ENCODE results near the gene PCDHA11.
A peak's percentile ranks its signal among the peaks of the same experiment; 100 is the strongest.
"Not testable (repeated sequence)": the region's sequence is repeated elsewhere in the genome, so short reads cannot be mapped to it uniquely, and the experiment has no call there.

The PCDHA11 gene, protein sequence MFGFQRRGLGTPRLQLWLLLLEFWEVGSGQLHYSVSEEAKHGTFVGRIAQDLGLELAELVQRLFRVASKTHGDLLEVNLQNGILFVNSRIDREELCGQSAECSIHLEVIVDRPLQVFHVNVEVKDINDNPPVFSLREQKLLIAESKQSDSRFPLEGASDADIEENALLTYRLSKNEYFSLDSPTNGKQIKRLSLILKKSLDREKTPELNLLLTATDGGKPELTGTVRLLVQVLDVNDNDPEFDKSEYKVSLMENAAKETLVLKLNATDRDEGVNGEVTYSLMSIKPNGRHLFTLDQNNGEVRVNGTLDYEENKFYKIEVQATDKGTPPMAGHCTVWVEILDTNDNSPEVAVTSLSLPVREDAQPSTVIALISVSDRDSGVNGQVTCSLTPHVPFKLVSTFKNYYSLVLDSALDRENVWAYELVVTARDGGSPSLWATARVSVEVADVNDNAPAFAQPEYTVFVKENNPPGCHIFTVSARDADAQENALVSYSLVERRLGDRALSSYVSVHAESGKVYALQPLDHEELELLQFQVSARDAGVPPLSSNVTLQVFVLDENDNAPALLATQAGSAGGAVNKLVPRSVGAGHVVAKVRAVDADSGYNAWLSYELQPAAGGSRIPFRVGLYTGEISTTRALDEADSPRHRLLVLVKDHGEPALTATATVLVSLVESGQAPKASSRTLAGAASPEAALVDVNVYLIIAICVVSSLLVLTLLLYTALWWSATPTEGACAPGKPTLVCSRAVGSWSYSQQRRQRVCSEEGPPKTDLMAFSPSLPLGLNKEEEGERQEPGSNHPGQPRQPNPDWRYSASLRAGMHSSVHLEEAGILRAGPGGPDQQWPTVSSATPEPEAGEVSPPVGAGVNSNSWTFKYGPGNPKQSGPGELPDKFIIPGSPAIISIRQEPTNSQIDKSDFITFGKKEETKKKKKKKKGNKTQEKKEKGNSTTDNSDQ

DNA sequence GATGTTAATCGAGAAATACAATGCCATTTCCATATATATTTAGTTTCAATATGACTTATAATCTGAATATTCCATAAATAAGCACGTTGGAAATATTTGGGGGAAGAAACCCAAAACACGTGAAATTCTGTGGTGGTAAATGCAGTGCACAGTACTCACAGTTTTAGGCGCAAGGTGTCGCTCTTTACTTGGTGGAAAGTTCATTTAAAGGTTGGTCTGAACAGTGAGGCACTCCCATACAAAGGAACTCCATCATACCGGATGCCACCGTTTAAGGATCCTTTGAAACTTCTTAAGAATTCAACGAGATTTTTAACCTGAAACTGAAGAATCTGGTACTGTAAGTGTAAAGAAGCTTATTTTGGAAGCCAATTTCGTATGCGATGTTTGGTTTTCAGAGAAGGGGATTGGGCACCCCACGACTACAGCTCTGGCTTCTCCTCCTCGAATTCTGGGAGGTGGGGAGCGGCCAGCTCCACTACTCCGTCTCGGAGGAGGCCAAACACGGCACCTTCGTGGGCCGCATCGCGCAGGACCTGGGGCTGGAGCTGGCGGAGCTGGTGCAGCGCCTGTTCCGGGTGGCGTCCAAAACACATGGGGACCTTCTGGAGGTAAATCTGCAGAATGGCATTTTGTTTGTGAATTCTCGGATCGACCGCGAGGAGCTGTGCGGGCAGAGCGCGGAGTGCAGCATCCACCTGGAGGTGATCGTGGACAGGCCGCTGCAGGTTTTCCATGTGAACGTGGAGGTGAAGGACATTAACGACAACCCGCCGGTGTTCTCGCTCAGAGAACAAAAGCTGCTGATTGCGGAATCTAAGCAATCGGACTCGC lies at the start of gene PCDHA11:
PCDHA11 (plus strand) TSS at position 237 of the 834 bp plus-strand sequence; CDS start at position 384, 147 bp downstream.
- no peak for DNase-seq (ENCODE audit: low read depth in 3 of 3)

DNA sequence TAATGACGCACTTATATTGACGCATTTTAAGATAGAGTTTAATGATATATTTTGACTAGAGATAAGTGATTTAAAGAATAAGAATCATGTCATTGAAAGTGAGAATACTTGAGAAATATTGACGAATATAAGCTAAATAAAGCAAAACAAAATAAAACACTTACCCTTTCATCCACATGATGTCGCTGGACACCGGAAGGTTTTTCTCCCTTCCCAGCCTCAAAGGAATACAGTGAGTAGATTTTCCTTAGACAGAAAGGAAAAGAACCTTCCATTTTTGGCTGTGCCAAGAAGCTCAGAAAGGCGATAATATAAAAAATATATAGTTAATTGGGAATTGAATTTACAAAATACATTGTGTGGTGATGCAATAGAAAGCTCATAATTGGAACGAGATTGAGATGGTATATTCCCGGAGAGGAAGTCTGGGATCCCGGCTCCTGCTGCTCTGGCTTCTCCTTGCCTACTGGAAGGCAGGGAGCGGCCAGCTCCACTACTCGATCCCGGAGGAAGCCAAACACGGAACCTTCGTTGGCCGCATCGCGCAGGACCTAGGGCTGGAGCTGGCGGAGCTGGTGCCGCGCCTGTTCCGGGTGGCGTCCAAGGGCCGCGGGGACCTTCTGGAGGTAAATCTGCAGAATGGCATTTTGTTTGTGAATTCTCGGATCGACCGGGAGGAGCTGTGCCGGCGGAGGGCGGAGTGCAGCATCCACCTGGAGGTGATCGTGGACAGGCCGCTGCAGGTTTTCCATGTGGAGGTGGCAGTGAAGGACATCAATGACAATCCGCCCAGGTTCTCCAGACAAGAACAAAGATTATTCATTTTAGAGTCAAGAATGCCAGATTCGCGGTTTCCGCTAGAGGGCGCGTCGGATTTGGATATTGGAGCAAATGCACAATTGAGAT lies 47.1 kb upstream of the PCDHA11 start, which contains the start of gene PCDHA5:
PCDHA5 (plus strand) TSS at position 239 of the 906 bp plus-strand sequence.
- DNase-seq (ENCODE audit: low read depth in 3 of 3): peak in 1 of 3 donors; percentile 23

DNA sequence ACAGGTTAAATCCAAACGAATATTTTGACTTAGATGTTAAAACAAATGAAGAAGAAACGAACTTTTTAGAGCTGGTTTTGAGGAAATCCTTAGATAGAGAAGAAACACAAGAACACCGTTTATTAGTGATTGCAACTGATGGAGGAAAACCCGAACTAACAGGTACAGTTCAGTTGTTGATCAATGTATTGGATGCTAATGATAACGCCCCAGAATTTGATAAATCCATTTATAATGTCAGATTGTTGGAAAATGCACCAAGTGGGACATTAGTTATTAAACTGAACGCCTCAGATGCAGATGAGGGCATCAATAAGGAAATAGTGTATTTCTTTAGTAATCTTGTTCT lies 46.5 kb upstream of the PCDHA11 start:
- no peak for DNase-seq (ENCODE audit: low read depth in 3 of 3)

DNA sequence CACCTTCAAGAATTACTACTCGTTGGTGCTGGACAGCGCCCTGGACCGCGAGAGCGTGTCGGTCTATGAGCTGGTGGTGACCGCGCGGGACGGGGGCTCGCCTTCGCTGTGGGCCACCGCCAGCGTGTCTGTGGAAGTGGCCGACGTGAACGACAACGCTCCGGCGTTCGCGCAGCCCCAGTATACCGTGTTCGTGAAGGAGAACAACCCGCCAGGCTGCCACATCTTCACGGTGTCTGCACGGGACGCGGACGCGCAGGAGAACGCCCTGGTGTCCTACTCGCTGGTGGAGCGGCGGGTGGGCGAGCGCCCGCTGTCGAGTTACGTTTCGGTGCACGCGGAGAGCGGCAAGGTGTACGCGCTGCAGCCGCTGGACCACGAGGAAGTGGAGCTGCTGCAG lies 45.8 kb upstream of the PCDHA11 start:
- not testable (repeated sequence) for DNase-seq (ENCODE audit: low read depth in 3 of 3)

DNA sequence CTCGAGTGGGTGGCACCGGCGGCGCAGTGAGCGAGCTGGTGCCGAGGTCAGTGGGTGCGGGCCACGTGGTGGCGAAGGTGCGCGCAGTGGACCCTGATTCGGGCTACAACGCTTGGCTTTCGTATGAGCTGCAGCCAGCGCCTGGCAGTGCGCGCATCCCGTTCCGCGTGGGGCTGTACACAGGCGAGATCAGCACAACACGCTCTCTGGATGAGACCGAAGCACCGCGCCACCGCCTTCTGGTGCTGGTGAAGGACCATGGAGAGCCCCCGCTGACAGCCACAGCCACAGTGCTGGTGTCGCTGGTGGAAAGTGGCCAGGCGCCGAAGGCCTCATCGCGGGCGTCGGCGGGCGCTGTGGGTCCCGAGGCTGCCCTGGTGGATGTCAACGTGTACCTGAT lies 45.3 kb upstream of the PCDHA11 start:
- DNase-seq (ENCODE audit: low read depth in 3 of 3): no peak

DNA sequence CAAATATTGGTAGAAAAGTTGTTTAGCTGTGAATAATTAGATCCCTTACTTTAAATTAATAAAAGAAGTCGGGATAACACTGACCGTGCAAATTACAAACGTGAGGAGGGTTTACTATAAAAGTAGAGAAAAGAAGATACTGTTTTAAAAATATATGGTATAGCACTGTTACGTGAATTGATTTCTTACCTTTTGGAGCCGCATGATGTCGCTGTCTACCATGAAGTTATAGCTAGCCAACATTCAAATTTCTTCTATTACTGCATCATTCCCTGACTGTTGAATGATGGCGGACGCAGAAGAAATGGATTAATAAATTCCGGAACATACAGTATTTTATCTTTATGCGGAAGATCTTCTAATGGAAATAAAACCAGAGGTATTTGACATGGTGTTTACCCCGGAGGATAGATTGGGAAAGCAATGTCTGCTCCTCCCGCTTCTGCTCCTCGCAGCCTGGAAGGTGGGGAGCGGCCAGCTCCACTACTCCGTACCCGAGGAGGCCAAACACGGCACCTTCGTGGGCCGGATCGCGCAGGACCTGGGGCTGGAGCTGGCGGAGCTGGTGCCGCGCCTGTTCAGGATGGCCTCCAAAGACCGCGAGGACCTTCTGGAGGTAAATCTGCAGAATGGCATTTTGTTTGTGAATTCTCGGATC lies 40.9 kb upstream of the PCDHA11 start, which contains the start of gene PCDHA6:
PCDHA6 (plus strand) TSS at position 257 of the 658 bp plus-strand sequence; CDS start at position 389, 132 bp downstream.
- DNase-seq (ENCODE audit: low read depth in 3 of 3): no peak

DNA sequence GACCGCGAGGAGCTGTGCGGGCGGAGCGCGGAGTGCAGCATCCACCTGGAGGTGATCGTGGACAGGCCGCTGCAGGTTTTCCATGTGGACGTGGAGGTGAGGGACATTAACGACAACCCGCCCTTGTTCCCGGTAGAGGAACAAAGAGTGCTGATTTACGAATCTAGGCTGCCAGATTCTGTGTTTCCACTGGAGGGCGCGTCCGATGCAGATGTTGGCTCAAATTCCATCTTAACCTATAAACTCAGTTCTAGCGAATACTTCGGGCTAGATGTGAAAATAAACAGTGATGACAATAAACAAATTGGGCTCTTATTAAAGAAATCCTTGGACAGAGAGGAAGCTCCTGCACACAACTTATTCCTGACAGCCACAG lies 40.4 kb upstream of the PCDHA11 start:
- no peak for DNase-seq (ENCODE audit: low read depth in 3 of 3)

DNA sequence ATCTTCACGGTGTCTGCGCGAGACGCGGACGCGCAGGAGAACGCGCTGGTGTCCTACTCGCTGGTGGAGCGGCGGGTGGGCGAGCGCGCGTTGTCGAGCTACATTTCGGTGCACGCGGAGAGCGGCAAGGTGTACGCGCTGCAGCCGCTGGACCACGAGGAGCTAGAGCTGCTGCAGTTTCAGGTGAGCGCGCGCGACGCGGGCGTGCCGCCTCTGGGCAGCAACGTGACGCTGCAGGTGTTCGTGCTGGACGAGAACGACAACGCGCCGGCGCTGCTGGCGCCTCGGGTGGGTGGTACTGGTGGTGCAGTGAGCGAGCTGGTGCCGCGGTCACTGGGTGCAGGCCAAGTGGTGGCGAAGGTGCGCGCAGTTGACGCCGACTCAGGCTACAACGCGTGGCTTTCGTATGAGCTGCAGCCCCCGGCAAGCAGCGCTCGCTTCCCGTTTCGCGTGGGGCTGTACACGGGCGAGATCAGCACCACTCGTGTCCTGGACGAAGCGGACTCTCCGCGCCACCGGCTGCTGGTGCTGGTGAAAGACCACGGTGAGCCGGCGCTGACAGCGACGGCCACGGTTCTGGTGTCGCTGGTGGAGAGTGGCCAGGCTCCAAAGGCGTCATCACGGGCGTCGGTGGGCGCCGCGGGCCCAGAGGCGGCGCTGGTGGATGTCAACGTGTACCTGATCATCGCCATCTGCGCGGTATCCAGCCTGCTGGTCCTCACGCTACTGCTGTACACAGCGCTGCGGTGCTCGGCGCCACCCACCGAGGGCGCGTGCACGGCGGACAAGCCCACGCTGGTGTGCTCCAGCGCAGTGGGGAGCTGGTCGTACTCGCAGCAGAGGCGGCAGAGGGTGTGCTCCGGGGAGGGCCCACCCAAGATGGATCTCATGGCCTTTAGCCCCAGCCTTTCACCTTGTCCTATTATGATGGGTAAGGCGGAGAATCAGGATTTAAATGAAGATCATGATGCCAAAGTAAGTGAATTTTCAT lies 39.0 kb upstream of the PCDHA11 start:
- not testable (repeated sequence) for DNase-seq (ENCODE audit: low read depth in 3 of 3)

DNA sequence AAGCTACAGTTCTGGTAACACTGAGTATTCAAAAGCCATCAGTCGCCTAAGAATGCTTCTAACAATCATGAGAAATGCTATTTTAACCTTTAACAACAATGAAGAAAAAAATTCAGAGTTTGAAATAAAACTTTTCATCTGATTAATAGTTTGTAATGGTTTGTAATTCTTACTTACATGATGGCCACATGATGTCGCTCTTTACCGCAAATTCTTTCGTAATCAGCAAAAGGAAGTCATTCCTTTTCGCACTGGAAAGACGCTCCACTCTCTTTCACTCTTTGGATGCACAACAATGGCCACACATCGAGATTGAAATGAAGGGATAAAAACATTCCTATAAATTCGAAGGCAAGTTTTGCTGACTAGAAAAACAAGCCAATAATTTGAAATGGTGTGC lies 34.8 kb upstream of the PCDHA11 start, which contains the start of gene PCDHA7:
PCDHA7 (plus strand) TSS at position 277 of the 400 bp plus-strand sequence; CDS start at position 392, 115 bp downstream.
- no peak for DNase-seq (ENCODE audit: low read depth in 3 of 3)

DNA sequence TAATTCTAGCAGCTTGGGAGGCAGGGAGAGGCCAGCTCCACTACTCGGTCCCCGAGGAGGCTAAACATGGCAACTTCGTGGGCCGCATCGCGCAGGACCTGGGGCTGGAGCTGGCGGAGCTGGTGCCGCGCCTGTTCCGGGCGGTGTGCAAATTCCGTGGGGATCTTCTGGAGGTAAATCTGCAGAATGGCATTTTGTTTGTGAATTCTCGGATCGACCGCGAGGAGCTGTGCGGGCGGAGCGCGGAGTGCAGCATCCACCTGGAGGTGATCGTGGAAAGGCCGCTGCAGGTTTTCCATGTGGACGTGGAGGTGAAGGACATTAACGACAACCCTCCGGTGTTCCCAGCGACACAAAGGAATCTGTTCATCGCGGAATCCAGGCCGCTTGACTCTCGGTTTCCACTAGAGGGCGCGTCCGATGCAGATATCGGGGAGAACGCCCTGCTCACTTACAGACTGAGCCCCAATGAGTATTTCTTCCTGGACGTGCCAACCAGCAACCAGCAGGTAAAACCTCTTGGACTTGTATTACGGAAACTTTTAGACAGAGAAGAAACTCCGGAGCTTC lies 34.2 kb upstream of the PCDHA11 start:
- not testable (repeated sequence) for DNase-seq (ENCODE audit: low read depth in 3 of 3)

DNA sequence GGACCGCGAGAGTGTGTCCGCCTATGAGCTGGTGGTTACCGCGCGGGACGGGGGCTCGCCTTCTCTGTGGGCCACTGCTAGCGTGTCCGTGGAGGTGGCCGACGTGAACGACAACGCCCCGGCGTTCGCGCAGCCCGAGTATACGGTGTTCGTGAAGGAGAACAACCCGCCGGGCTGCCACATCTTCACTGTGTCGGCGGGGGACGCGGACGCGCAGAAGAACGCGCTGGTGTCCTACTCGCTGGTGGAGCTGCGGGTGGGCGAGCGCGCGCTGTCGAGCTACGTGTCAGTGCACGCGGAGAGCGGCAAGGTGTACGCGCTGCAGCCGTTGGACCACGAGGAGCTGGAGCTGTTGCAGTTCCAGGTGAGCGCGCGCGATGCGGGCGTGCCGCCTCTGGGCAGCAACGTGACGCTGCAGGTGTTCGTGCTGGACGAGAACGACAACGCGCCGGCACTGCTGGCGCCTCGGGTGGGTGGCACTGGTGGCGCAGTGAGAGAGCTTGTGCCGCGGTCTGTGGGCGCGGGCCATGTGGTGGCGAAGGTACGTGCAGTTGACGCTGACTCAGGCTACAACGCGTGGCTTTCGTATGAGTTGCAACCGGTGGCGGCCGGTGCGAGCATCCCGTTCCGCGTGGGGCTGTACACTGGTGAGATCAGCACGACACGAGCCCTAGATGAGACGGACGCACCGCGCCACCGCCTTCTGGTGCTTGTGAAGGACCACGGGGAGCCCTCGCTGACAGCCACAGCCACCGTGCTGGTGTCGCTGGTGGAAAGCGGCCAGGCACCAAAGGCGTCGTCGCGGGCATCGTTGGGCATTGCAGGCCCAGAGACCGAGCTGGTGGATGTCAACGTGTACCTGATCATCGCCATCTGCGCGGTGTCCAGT lies 32.9 kb upstream of the PCDHA11 start:
- no peak for DNase-seq (ENCODE audit: low read depth in 3 of 3)

DNA sequence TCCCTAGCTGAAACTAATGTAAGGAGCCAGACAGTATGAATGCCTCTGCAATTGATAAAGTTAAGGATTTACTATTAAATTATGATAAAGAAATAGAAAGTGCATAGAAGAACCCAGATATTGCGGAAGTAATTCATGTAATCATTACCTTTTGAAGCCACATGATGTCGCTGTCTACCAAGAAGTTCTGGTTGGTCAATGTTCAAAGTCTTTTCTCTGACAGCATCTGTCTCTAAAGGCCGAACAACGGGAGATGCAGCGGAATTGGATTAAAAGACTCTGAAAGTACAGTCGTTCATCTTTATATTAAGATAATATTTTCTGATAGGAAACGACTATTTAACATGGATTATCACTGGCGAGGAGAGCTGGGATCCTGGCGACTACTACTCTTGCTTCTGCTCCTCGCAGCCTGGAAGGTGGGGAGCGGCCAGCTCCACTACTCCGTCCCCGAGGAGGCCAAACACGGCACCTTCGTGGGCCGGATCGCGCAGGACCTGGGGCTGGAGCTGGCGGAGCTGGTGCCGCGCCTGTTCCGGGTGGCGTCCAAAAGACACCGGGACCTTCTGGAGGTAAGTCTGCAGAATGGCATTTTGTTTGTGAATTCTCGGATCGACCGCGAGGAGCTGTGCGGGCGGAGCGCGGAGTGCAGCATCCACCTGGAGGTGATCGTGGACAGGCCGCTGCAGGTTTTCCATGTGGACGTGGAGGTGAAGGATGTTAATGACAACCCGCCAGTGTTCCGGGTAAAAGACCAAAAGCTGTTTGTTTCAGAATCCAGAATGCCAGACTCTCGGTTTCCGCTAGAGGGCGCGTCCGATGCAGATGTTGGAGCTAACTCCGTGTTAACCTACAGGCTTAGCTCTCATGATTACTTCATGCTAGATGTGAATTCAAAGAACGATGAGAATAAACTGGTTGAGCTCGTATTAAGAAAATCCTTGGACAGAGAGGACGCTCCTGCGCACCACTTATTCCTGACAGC lies 27.5 kb upstream of the PCDHA11 start, which contains the start of gene PCDHA8:
PCDHA8 (plus strand) TSS at position 210 of the 985 bp plus-strand sequence; CDS start at position 345, 135 bp downstream.
- DNase-seq (ENCODE audit: low read depth in 3 of 3): peak in 1 of 3 donors; percentile 3

DNA sequence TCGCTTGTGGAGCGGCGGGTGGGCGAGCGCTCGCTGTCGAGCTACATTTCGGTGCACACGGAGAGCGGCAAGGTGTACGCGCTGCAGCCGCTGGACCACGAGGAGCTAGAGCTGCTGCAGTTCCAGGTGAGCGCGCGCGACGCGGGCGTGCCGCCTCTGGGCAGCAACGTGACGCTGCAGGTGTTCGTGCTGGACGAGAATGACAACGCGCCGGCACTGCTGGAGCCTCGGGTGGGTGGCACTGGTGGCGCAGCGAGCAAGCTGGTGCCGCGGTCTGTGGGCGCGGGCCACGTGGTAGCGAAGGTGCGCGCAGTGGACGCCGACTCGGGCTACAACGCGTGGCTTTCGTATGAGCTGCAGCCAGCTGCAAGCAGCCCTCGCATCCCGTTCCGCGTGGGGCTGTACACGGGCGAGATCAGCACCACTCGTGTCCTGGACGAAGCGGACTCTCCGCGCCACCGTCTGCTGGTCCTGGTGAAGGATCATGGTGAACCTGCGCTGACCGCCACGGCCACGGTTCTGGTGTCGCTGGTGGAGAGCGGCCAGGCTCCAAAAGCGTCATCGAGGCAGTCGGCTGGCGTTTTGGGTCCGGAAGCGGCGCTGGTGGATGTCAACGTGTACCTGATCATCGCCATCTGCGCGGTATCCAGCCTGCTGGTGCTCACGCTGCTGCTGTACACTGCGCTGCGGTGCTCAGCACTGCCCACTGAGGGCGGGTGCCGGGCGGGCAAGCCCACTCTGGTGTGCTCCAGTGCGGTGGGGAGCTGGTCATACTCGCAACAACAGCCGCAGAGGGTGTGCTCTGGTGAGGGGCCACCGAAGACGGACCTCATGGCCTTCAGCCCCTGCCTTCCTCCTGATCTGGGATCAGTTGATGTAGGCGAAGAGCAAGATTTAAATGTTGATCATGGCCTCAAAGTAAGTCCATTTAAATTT lies 25.7 kb upstream of the PCDHA11 start:
- DNase-seq (ENCODE audit: low read depth in 3 of 3): no peak

All from stimulated activated CD4-positive, alpha-beta T cell treated with anti-CD3 and anti-CD28 coated beads, TNF-alpha, amount 100 ng/mL, for 48 hours (primary cell).